Lung (tissue), 12 donors: Measurements from ENCODE around the gene ADAM22. TPM values are rescaled to one million over a fixed set of nuclear protein-coding genes. Genes with fewer than 3 reads are reported as not detected.

ENCODE experiments used
- ATAC-seq: fragments of 200-7000 bp; cut with Tn5 transposase; one replicate; pipeline ENCODE4 v1.9.1; 2020; ENCODE audit warnings: moderate number of reproducible peaks; ENCODE audit not compliant: insufficient read depth, low FRiP score
- DNase-seq, 3 donors: peaks; one replicate each; pipeline ENCODE4 v3.0.0-alpha.2; 2013 to 2017
- H3K27ac ChIP-seq, 2 donors: one replicate each; pipeline ENCODE4 v1.5.1; 2013; ENCODE audit warnings: mild to moderate bottlenecking in 2 of 2, moderate library complexity in 2 of 2, control low read depth in 1 of 2, inconsistent platforms in 1 of 2, low read depth in 1 of 2, low read length in 1 of 2
- H3K27me3 ChIP-seq, 3 donors: one replicate each; pipeline ENCODE4 v1.5.1; 2013; ENCODE audit warnings: low read length in 2 of 3; ENCODE audit not compliant: control insufficient read depth in 3 of 3, insufficient read depth in 3 of 3
- H3K36me3 ChIP-seq, 4 donors: one replicate each; pipeline ENCODE4 v1.5.1; 2013; ENCODE audit warnings: low read length in 4 of 4, mild to moderate bottlenecking in 1 of 4, moderate library complexity in 1 of 4; ENCODE audit not compliant: control insufficient read depth in 4 of 4, insufficient read depth in 4 of 4
- H3K4me1 ChIP-seq, 5 donors: one replicate each; pipeline ENCODE4 v1.5.1; 2013; ENCODE audit warnings: low read length in 5 of 5, mild to moderate bottlenecking in 2 of 5, moderate library complexity in 1 of 5; ENCODE audit not compliant: control insufficient read depth in 5 of 5, insufficient read depth in 5 of 5
- H3K4me3 ChIP-seq: one replicate; pipeline ENCODE4 v1.5.1; 2013; ENCODE audit warnings: mild to moderate bottlenecking, control low read depth, moderate library complexity
- H3K9ac ChIP-seq, 2 donors: one replicate each; pipeline ENCODE4 v1.5.1; 2013; ENCODE audit warnings: low read length in 2 of 2, control low read depth in 1 of 2; ENCODE audit not compliant: insufficient read depth in 1 of 2
- H3K9me3 ChIP-seq, 4 donors: one replicate each; pipeline ENCODE4 v1.5.1; 2013; ENCODE audit warnings: low read length in 3 of 4, mild to moderate bottlenecking in 1 of 4, moderate library complexity in 1 of 4; ENCODE audit not compliant: control insufficient read depth in 4 of 4, insufficient read depth in 3 of 4
- CTCF ChIP-seq: IDR thresholded peaks from 2 replicates; pipeline ENCODE4 v1.5.1; 2012; ENCODE audit warnings: mild to moderate bottlenecking; ENCODE audit errors: control extremely low read depth, extremely low read depth
- WGBS, 2 donors: extraction: QIAGEN DNeasy Blood & Tissue Kit; methylation state at CpG; one replicate each; pipeline ENCODE4 v1.1.7; 2013; 5-methylcytosine and 5-hydroxymethylcytosine counted together
- polyA plus RNA-seq, 2 donors: library from polyadenylated mRNA; stranded (reverse); fragments of 200-250 nt; gene quantifications; one replicate each; pipeline ENCODE4 v1.2.1, GENCODE V29; 2013
- total RNA-seq, 2 donors: library from RNA; depleted of rRNA in 1 of 2; stranded (reverse); fragments of >200 nt in 1 of 2; gene quantifications; one replicate each; pipeline ENCODE4 v1.2.1, GENCODE V29; 2014 to 2021
- donor health status: control.
- donor health status: control.
- donor health status: Bipolar disorder and iron deficiency.
- donor health status: healthy.
- donor health status: DM: yes; HTN: yes; CAD: no.

ADAM22 gene
- total and polyA plus RNA-seq, 4 donors, result 0.13 to 17.7 (median 0.97) TPM

- Histone ChIP-seq H3K9me3 (no peaks in the 10 kb centered on the region), H3K4me3 (peak within 1 kb of the TSS; percentile 96), H3K9ac (peak within 1 kb of the TSS; percentile 70 to 98), H3K27ac (peak within 1 kb of the TSS; percentile 84 to 96), H3K36me3 (peaks cover 3 to 11% (median 6%) of the 10 kb centered on the region in 4 donors), H3K27me3 (no peaks in the 10 kb centered on the region), H3K4me1 (peaks cover 0 to 23% (median 8%) of the 10 kb centered on the region in 5 donors)
- TF ChIP-seq CTCF, result peak; percentile 13
- DNase-seq, result peak; percentile 90 to 92 (median 91)
- peak; percentile 99 for ATAC-seq
- 0% methylated on average over 48 to 75 of the region's 75 CpGs for WGBS, 2 donors
Measured at GRCh38 chr7:88219781-88220747, 286.0 kb downstream of the ADAM22 start, which contains the start of gene SRI. TSS of gene SRI (minus strand) at chr7:88220038. CDS start at chr7:88220026, 12 bp downstream.

- no peak for TF ChIP-seq CTCF
- Histone ChIP-seq H3K4me3 (no peak overlapping the region), H3K9ac (no peak overlapping the region), H3K27ac (no peak overlapping the region), H3K36me3 (no peaks in the 10 kb centered on the region), H3K27me3 (no peaks in the 10 kb centered on the region), H3K4me1 (peaks cover 0 to 20% (median 5%) of the 10 kb centered on the region in 5 donors), H3K9me3 (no peaks in the 10 kb centered on the region)
- WGBS, 2 donors, result 98 to 100% methylated on average over 2 of the region's 2 CpGs
- DNase-seq (no peak), ATAC-seq (no peak)
Measured at GRCh38 chr7:88223265-88223664, 289.2 kb downstream of the ADAM22 start.

GRCh38 chr7:88224601-88225275 is 290.7 kb downstream of the ADAM22 start:
- Histone ChIP-seq H3K27me3 (no peaks in the 10 kb centered on the region), H3K4me3 (no peak overlapping the region), H3K27ac (no peak overlapping the region), H3K9ac (no peak overlapping the region), H3K36me3 (no peaks in the 10 kb centered on the region), H3K9me3 (no peaks in the 10 kb centered on the region), H3K4me1 (peaks cover 0 to 12% (median 4%) of the 10 kb centered on the region in 5 donors)
- 30 to 33% methylated on average over 2 of the region's 2 CpGs for WGBS, 2 donors
- DNase-seq (no peak), ATAC-seq (no peak)
- no peak for TF ChIP-seq CTCF
